GM12878 (cell line): ENCODE measurements around the gene SV2B. TPM values are rescaled to one million over a fixed set of nuclear protein-coding genes. Genes with fewer than 3 reads are reported as not detected.

Experiments used
- ATAC-seq: fragments of 200-7000 bp; cut with Tn5 transposase; 3 replicates; pipeline ENCODE4 v1.9.1; 2020; ENCODE audit warnings: mild to moderate bottlenecking, moderate library complexity
- BruUV-seq: library from RNA; stranded (reverse); fragments of 400-500 nt; replicated peaks from 2 replicates; lab custom pipeline; 2021; lab: Mats Ljungman, UMichigan
- CTCF ChIA-PET: fragments of 300-600 bp; sonication (Branson Sonifier 250); formaldehyde crosslinking; extraction: SDS; loops from one replicate; lab custom pipeline; 2021; ENCODE audit warnings: inconsistent platforms; lab: Yijun Ruan, JAX
- POLR2A ChIA-PET: fragments of 350-600 bp; formaldehyde crosslinking; extraction: SDS; loops from one replicate; lab custom pipeline; 2021; ENCODE audit warnings: inconsistent platforms; lab: Charles Lee
- RAD21 ChIA-PET: fragments of 300-600 bp; sonication (Branson Sonifier 250); formaldehyde crosslinking; loops from one replicate; lab custom pipeline; 2023; ENCODE audit warnings: antibody characterized with exemption; ENCODE audit not compliant: unreplicated experiment; lab: Charles Lee
- SMC1A ChIA-PET: fragments of 300-600 bp; sonication (Branson Sonifier 250); formaldehyde crosslinking; loops from one replicate; lab custom pipeline; 2023; ENCODE audit not compliant: unreplicated experiment, uncharacterized antibody; lab: Charles Lee
- DNase-seq: peaks from one replicate; pipeline ENCODE4 v3.0.0-alpha.2; 2011; ENCODE audit warnings: low read depth, low spot score
- FAIRE-seq: peaks from 3 replicates; lab custom pipeline; 2011; peaks lifted over from hg19 to GRCh38; lab: Jason Lieb, UNC
- H2AFZ ChIP-seq: 2 replicates; pipeline ENCODE4 v1.6.0; 2011; ENCODE audit warnings: low read depth, low read length, control low read depth; ENCODE audit not compliant: control insufficient read depth
- H3K27ac ChIP-seq: 2 replicates; pipeline ENCODE4 v1.5.1; 2011; ENCODE audit warnings: control low read depth; ENCODE audit not compliant: control insufficient read depth, insufficient read depth
- H3K27me3 ChIP-seq, 2 experiments: replicated peaks in 1 of 2; 2 replicates each; pipeline versions ENCODE4 v1.6.0 to v1.6.1; 2011; ENCODE audit warnings: low read length in 1 of 2; ENCODE audit not compliant: control insufficient read depth in 2 of 2, insufficient read depth in 2 of 2
- H3K36me3 ChIP-seq, 2 experiments: 2 replicates each; pipeline ENCODE4 v1.5.1; 2011; ENCODE audit warnings: low read length in 1 of 2; ENCODE audit not compliant: control insufficient read depth in 2 of 2, insufficient read depth in 2 of 2
- H3K4me1 ChIP-seq: 2 replicates; pipeline ENCODE4 v1.6.1; 2011; ENCODE audit warnings: mild to moderate bottlenecking, low read length, moderate library complexity, mixed read lengths; ENCODE audit not compliant: control insufficient read depth, insufficient read depth
- H3K4me2 ChIP-seq: 2 replicates; pipeline ENCODE4 v1.6.0; 2011; ENCODE audit warnings: control low read depth; ENCODE audit not compliant: control insufficient read depth, insufficient read depth
- H3K4me3 ChIP-seq: fragments of 200-600 bp; sonication (generic); 2 replicates; pipeline ENCODE4 v1.5.1; 2016
- H3K79me2 ChIP-seq: 2 replicates; pipeline ENCODE4 v1.6.0; 2011; ENCODE audit warnings: low read length; ENCODE audit not compliant: control insufficient read depth, insufficient read depth
- H3K9ac ChIP-seq: 2 replicates; pipeline ENCODE4 v1.8.0; 2011; ENCODE audit warnings: low read length, control low read depth, mixed read lengths; ENCODE audit not compliant: control insufficient read depth, insufficient read depth
- H3K9me3 ChIP-seq: replicated peaks from 3 replicates; pipeline ENCODE4 v1.5.1; 2011; ENCODE audit warnings: mild to moderate bottlenecking, low read length; ENCODE audit not compliant: control insufficient read depth, insufficient read depth
- H4K20me1 ChIP-seq: 2 replicates; pipeline ENCODE4 v1.6.0; 2011; ENCODE audit not compliant: control insufficient read depth, insufficient read depth
- EZH2 ChIP-seq: IDR thresholded peaks from 2 replicates; pipeline ENCODE4 v1.6.1; 2012; ENCODE audit warnings: low read depth, mild to moderate bottlenecking, control low read depth, inconsistent platforms, low read length, borderline replicate concordance; ENCODE audit not compliant: control insufficient read depth
- PAX8 ChIP-seq: fragments of 450-650 bp; IDR thresholded peaks from 2 replicates; pipeline ENCODE4 v1.6.1; 2017; ENCODE audit warnings: mild to moderate bottlenecking, moderate library complexity
- RFX5 ChIP-seq: IDR thresholded peaks from 2 replicates; pipeline ENCODE4 v1.6.1; 2011; ENCODE audit warnings: low read depth, low read length, improper control_type of control experiment
- SUZ12 ChIP-seq: fragments of 200-600 bp; sonication (generic); IDR thresholded peaks from one replicate; pipeline ENCODE4 v1.6.1; 2018; ENCODE audit warnings: antibody characterized with exemption, mild to moderate bottlenecking; ENCODE audit not compliant: unreplicated experiment
- TBL1XR1 ChIP-seq: IDR thresholded peaks from 2 replicates; pipeline ENCODE4 v1.6.1; 2012; ENCODE audit warnings: low read depth, low read length, improper control_type of control experiment
- WGBS: methylation state at CpG from one replicate; pipeline ENCODE4 v1.1.6; 2016; ENCODE audit warnings: low lambda C conversion rate; ENCODE audit not compliant: insufficient replicate concordance, insufficient coverage; ENCODE audit errors: missing lambda C conversion rate; 5-methylcytosine and 5-hydroxymethylcytosine counted together
- in situ Hi-C: fragments of 300-500 bp; cut with MboI; formaldehyde crosslinking; loops from 9 replicates; pipeline ENCODE4 v1.14.3; 2018; ENCODE audit warnings: mixed read lengths
- intact Hi-C: fragments of 100-400 bp; cut with micrococcal nuclease; formaldehyde crosslinking; loops from one replicate; pipeline ENCODE4 v1.14.2; 2022; ENCODE audit not compliant: unreplicated experiment
- polyA plus RNA-seq, 11 experiments: library from polyadenylated mRNA; depleted of rRNA in 4 of 11; unstranded in 6 of 11; stranded (reverse) in 5 of 11; fragments of >200 nt; fragmentation: Nextera tagmentation in 4 of 11; fragmentation: Illumina TruSeq in 1 of 11; extraction: Ambion mirVana in 4 of 11; extraction: Trizol in 1 of 11; gene quantifications; 1 replicate in 1 of 11; 2 replicates in 10 of 11; pipeline versions ENCODE4 v1.2.1 to v1.2.3, GENCODE V29; 2011 to 2016; ENCODE audit warnings: inconsistent platforms in 2 of 11, missing spikeins in 2 of 11, low read depth in 1 of 11
- total RNA-seq, 4 experiments: library from RNA; depleted of rRNA in 3 of 4; stranded (reverse); fragments of >200 nt in 3 of 4; fragmentation: Illumina TruSeq in 1 of 4; extraction: Trizol in 1 of 4; gene quantifications; 2 replicates each; pipeline versions ENCODE4 v1.2.1 to v1.2.3, GENCODE V29; 2013 to 2021
- TF ChIP-seq, protein P1 (sequence below): IDR thresholded peaks from 2 replicates; pipeline ENCODE4 v1.6.1; 2011; ENCODE audit warnings: borderline replicate concordance, low read depth, mild to moderate bottlenecking, moderate library complexity, low read length; ENCODE audit not compliant: insufficient read depth, poor library complexity, severe bottlenecking

Gene SV2B
- total and polyA plus RNA-seq, 10 of the 15 experiments (the other 5 are each of a cell fraction or from before 2014, with no cell fraction given) = 0.03 to 1.7 (median 1.3) TPM

DNA sequence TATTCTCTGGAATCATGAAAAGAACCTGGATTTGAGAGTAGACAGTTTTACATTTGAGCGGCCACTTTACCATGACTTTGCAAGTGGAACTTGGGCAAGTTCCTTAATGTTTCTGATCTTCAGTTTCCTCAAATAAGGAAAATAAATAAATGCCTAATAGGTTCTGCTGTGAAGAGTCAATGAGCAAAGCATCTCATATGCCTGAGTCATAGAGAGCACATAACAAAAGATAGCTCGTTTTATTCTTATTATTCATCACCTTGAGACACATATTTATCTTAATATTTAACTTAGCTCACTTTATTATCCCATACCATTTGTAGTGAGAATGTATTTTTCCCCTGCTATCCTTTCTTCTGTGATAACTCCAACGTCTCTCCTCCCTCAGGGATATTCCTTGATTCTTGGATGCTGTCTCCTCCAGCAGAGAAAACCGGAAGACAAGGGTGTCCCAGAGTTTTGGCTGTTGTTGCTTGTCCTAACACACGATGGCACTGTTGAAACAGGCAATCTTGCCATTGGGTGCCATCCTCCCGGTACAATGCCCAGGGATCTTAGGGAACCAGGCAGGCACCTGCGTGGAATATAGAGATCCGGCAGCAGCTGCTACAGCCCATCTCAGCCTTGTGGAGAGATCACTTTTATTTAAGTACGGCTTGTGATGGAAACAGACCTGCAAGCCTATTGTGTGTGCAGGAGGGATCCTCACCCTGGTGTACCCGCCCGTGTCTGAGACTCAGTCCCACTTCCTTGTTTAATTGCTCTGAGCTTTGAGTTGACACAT is 44.3 kb upstream of the SV2B start (continued):
- TF ChIP-seq, protein P1, sequence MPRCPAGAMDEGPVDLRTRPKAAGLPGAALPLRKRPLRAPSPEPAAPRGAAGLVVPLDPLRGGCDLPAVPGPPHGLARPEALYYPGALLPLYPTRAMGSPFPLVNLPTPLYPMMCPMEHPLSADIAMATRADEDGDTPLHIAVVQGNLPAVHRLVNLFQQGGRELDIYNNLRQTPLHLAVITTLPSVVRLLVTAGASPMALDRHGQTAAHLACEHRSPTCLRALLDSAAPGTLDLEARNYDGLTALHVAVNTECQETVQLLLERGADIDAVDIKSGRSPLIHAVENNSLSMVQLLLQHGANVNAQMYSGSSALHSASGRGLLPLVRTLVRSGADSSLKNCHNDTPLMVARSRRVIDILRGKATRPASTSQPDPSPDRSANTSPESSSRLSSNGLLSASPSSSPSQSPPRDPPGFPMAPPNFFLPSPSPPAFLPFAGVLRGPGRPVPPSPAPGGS = no peak
- TF ChIP-seq SUZ12 (no peak), EZH2 (no peak), PAX8 (no peak)

DNA sequence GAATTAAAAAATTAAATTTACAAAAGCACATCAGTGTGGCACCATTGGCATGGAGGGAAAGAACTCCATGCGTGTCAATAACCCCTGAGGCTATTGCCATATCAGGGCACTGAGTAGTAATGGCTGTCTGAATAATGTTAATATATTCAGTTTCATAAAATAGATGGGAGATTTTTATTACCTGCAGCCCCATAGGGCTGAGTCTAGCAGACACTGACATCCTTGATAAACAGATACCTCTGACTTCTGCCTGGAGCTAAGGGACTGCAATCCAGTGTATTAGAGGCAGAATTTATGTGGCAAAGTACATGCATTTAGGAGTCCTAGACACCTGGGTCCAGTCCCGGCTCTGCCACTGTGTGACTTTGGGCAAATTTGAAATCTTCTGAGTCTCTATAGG is 38.8 kb upstream of the SV2B start:
- no peak overlapping the region for H2AFZ ChIP-seq
- H3K9ac ChIP-seq = no peak overlapping the region
- no peak for DNase-seq
- H3K4me2 ChIP-seq = no peak overlapping the region
- ChIA-PET POLR2A (no interaction called here), RAD21 (no interaction called here), SMC1A (no interaction called here), CTCF (no interaction called here)
- H3K27me3 ChIP-seq = no peaks in the 10 kb centered on the region
- 85% methylated on average over 2 of the region's 2 CpGs for WGBS
- in situ Hi-C loops = no loop called here
- H3K9me3 ChIP-seq = no peaks in the 10 kb centered on the region; the same call in 2 of the 3 replicates
- intact Hi-C loops = no loop called here
- no peak for ATAC-seq
- no peaks in the 10 kb centered on the region for H3K36me3 ChIP-seq
- no peak for FAIRE-seq
- no peaks in the 10 kb centered on the region for H3K79me2 ChIP-seq
- H3K4me3 ChIP-seq = no peak overlapping the region
- no peaks in the 10 kb centered on the region for H3K4me1 ChIP-seq
- no TSS peak for BruUV-seq
- no peaks in the 10 kb centered on the region for H4K20me1 ChIP-seq
- H3K27ac ChIP-seq = no peak overlapping the region
- TF ChIP-seq RFX5 = no peak
- no peak for TF ChIP-seq TBL1XR1
